HEK293T (cell line): Measurements from ENCODE around the gene IL25.

Experiments
- BHLHE40 ChIP-seq: fragments of 450-650 bp; IDR thresholded peaks from 2 replicates; pipeline ENCODE4 v1.6.1; 2016; ENCODE audit warnings: mild to moderate bottlenecking, moderate library complexity, borderline replicate concordance
- CTBP1 ChIP-seq: fragments of 450-650 bp; IDR thresholded peaks from 2 replicates; pipeline ENCODE4 v1.6.1; 2016; ENCODE audit warnings: borderline replicate concordance
- ELF4 ChIP-seq: fragments of 450-650 bp; IDR thresholded peaks from 2 replicates; pipeline ENCODE4 v1.6.1; 2017; ENCODE audit warnings: antibody characterized with exemption
- FOXA1 ChIP-seq: fragments of 450-650 bp; IDR thresholded peaks from 2 replicates; pipeline ENCODE4 v1.6.1; 2016; ENCODE audit warnings: mild to moderate bottlenecking
- FOXK2 ChIP-seq: fragments of 450-650 bp; IDR thresholded peaks from 2 replicates; pipeline ENCODE4 v1.6.1; 2016; ENCODE audit warnings: mild to moderate bottlenecking
- FOXM1 ChIP-seq: fragments of 450-650 bp; IDR thresholded peaks from 2 replicates; pipeline ENCODE4 v1.6.1; 2017; ENCODE audit warnings: mild to moderate bottlenecking, borderline replicate concordance
- HDGF ChIP-seq: fragments of 450-650 bp; IDR thresholded peaks from 2 replicates; pipeline ENCODE4 v1.6.1; 2017; ENCODE audit warnings: antibody characterized with exemption, borderline replicate concordance
- L3MBTL2 ChIP-seq: fragments of 450-650 bp; conservative IDR thresholded peaks from 2 replicates; pipeline ENCODE4 v1.6.1; 2016; ENCODE audit warnings: mild to moderate bottlenecking
- LEF1 ChIP-seq: fragments of 450-650 bp; IDR thresholded peaks from 2 replicates; pipeline ENCODE4 v1.6.1; 2017; ENCODE audit warnings: mild to moderate bottlenecking, borderline replicate concordance
- NFRKB ChIP-seq: fragments of 450-650 bp; IDR thresholded peaks from 2 replicates; pipeline ENCODE4 v1.6.1; 2016; ENCODE audit warnings: mild to moderate bottlenecking, moderate library complexity
- SP1 ChIP-seq: fragments of 450-650 bp; IDR thresholded peaks from 2 replicates; pipeline ENCODE4 v1.6.1; 2017
- SUZ12 ChIP-seq: fragments of 450-650 bp; IDR thresholded peaks from 2 replicates; pipeline ENCODE4 v1.6.1; 2016; ENCODE audit warnings: mild to moderate bottlenecking
- TARDBP ChIP-seq: fragments of 450-650 bp; IDR thresholded peaks from 2 replicates; pipeline ENCODE4 v1.6.1; 2016
- TF ChIP-seq, protein P1 (sequence below): fragments of 450-650 bp; IDR thresholded peaks from 2 replicates; pipeline ENCODE4 v1.6.1; 2016

DNA sequence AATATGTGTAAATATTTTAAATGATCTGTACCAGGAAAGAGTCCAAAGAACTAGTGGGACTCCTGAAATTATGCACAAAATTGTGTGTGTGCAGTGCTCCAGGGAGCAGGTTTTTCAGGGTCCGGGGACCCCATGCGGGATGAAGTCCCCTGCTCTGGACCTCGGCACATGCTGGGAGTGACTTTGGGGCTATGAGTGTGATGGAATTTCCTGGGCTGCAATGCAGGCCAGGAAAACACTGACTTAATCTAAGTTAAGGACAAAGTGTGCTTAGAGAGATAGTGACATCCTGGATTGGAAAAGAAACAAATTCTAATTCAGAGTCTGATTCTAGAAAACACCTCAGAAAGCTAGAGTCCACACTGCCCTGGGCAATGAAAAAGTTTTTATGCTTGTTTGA lies 41.6 kb downstream of the IL25 start:
- no peak for TF ChIP-seq CTBP1
- TF ChIP-seq FOXK2 = no peak
- TF ChIP-seq, protein P1, sequence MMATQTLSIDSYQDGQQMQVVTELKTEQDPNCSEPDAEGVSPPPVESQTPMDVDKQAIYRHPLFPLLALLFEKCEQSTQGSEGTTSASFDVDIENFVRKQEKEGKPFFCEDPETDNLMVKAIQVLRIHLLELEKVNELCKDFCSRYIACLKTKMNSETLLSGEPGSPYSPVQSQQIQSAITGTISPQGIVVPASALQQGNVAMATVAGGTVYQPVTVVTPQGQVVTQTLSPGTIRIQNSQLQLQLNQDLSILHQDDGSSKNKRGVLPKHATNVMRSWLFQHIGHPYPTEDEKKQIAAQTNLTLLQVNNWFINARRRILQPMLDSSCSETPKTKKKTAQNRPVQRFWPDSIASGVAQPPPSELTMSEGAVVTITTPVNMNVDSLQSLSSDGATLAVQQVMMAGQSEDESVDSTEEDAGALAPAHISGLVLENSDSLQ = no peak
- no peak for TF ChIP-seq FOXM1
- no peak for TF ChIP-seq SP1
- no peak for TF ChIP-seq ELF4
- no peak for TF ChIP-seq BHLHE40
- TF ChIP-seq L3MBTL2 = no peak
- TF ChIP-seq LEF1 = no peak
- TF ChIP-seq NFRKB = no peak
- TF ChIP-seq FOXA1 = no peak
- TF ChIP-seq TARDBP = no peak
- no peak for TF ChIP-seq SUZ12
- no peak for TF ChIP-seq HDGF
